DOHH2 (cell line): Measurements from ENCODE around the gene TTC8.

Experiments used
- CTCF ChIP-seq: fragments of 200-600 bp; sonication (generic); IDR thresholded peaks from one replicate; pipeline ENCODE4 v1.5.1; 2014; ENCODE audit warnings: antibody characterized with exemption, mild to moderate bottlenecking, low read depth, low read length; ENCODE audit not compliant: poor library complexity, severe bottlenecking
- EZH2phosphoT487 ChIP-seq: fragments of 200-600 bp; sonication (generic); IDR thresholded peaks from 2 replicates; pipeline ENCODE4 v1.6.1; 2017; ENCODE audit warnings: borderline replicate concordance, mild to moderate bottlenecking, antibody characterized with exemption, low read length, moderate library complexity, mixed read lengths

GRCh38 chr14:88877192-88877591, 52.7 kb downstream of the TTC8 start:
- TF ChIP-seq CTCF (no peak), EZH2phosphoT487 (no peak)
